Stimulated activated CD4-positive, alpha-beta T cell treated with anti-CD3 and anti-CD28 coated beads, Interleukin-15, amount 100 ng/mL, for 1 hour (primary cell): ENCODE measurements around the gene RPN1.
A peak's percentile ranks its signal among the peaks of the same experiment; 100 is the strongest.
"Not testable (repeated sequence)": the region's sequence is repeated elsewhere in the genome, so short reads cannot be mapped to it uniquely, and the experiment has no call there.

Experiments used
- DNase-seq, 2 donors: peaks; one replicate each; pipeline ENCODE4 v3.0.0-alpha.2; 2020; ENCODE audit warnings: low read depth in 1 of 2, low spot score in 1 of 2

The RPN1 gene

DNA sequence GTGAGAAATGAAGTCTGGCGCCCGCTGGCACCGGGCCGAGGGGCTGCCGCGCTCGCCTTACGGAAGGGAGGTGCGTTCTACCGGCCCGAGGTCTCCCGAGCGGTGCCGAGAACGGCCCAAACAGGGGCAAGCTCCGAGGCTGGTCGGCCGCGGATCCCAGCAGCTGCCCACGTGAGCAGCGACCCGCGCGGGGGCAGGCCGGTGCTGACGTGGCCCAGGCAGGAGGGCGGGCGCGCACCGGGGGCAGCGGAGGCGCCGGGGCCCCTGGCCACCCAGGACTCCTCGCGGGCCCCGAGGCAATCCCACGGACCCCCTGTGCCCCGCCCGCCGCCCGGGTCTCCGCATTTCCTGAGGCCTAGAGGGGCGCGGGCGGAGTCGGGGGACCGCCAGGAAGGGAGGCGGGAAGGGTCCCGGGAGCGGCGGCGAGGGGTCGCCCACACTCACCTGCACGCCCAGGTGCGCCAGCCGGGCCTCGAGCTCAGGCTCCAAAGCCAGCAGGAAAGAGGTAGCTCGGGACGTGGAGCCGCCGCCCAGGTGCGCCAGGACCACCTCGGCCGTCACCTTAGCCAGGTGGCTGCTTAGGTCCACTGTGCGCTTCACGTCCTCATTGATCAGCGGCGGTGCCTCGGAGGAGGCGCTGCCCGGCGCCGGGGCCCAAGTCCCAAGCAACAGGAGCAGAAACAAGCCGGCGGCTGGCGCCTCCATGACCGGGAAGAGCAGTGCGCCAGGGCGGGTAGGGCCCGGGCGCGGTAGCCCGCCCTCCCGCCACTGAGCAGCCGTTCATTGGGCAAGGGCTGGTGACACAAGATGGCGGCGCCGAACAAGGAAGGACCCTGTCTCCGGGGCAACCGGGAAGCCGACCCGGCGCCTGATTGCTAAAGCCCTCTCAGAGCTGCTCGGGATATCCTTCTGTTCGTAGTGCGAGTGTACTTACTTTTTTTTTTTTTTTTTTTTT lies at the start of gene RPN1:
TSS of gene RPN1 (minus strand) at position 723 of the 955 bp plus-strand sequence. CDS start at position 705, 18 bp downstream.
- peak; percentile 90 to 93 for DNase-seq

DNA sequence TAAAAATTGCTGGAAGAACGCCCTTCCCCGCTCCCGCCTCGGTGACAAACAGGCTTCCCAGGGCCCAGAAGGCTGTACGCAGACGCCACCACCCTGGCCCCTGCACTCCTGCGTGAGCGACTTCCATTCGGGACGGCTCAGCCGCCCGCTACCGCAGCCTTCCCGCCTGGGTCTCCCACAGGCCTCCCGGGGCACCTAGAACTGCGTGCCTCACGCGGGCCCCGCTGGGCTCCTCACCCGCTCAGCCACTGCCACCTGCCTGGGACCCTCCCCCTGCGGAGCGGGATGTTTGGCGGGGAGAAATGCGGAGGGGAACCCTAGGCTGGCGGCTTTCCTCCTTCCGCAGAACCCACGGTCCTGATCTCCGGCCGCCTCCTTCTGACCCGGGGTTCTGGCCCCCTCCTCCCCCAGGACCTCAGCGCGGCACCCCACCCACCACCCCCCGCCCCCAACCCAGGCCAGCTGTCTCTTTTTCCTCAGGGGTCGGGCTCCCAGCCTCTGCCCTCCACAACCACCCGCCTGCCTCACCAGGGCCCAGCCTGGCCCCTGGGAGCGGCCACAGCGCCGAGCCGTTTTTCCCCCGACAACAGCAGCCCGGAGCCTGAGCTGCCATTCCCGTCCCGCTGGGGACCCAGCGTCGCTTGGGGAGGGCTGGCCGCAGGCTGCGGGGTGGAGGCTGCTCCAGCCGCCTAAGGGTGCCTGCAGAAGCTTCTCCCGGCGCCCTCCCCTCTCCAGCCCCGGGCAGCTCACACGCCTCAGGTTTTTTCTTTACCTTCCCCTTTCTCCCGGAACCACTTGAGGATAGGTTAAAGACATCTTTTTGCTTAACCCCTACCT lies 47.8 kb upstream of the RPN1 start:
- no peak for DNase-seq

GRCh38 chr3:128697341-128697740 lies 46.7 kb upstream of the RPN1 start:
- no peak for DNase-seq

DNA sequence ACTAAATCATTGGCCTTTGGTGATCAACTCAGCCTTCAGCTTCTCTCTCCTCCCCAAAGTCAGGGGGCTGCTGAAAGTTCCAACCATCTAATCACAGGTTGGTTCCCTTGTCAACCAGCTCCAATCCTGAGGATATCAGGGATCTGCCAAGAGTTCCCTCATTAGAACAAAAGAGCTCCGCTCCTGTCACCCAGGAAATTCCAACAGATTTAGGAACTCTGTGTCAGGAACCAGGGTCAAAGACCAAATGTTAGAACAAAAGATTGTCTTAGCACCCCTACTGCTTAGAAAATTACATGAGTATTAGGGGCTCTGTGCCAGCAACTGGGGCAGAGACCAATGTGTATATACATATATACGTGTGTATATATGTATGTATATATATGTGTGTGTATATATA lies 43.1 kb upstream of the RPN1 start:
- DNase-seq = no peak

DNA sequence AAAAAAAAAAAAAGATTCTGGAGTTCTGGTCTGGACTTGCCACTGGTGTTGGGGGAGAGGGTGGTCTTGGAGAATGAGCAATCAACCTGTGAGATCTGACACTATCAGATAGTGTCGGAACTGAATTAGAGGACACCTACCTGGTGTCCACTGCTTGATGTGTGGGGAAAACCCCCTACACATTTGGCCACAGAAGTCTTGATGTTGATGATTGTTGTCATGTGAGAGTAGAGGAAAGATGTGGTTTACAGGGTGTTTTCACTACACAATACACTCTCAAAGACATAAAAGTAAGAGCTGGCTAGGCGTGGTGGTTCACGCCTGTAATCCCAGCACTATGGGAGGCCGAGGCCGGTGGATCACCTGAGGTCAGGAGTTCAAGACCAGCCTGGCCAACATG lies 38.4 kb upstream of the RPN1 start:
- DNase-seq = no peak

GRCh38 chr3:128686465-128686864 lies 35.8 kb upstream of the RPN1 start:
- DNase-seq = no peak

DNA sequence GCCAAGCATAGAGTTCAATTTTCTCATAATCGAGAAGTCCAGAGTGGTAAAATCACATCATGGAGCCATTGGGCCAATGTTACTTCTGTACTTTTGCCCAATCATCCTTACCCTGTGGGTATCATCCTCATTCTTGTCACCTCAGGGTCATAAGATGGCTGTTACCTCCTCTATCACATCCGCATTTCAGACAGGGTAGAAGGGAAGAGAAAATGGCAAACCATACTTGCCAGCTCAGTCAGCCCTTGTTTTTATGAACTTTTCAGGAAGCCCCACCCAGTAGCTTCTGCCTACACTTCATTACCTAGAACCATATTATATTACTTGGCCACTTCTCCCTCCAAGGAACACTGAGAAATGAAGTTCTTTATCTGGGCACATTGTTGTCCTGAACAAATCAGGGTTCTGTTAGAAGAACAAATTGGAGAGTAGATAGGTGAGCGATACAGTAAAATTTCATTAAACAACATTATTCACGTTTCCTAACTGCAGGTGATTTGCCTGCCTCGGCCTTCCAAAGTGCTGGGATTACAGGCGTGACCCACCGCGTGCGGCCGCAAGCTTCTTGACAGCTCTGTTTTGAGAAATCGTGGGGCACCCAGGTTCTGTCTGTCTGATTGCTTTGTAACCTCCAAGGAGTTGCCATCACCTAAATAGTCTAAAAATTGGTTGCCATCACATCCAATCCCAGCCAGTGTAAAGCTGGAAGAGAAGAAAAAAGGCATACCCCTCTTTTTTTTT lies 34.5 kb upstream of the RPN1 start:
- DNase-seq = no peak

GRCh38 chr3:128683957-128684356 lies 33.3 kb upstream of the RPN1 start:
- DNase-seq = no peak

DNA sequence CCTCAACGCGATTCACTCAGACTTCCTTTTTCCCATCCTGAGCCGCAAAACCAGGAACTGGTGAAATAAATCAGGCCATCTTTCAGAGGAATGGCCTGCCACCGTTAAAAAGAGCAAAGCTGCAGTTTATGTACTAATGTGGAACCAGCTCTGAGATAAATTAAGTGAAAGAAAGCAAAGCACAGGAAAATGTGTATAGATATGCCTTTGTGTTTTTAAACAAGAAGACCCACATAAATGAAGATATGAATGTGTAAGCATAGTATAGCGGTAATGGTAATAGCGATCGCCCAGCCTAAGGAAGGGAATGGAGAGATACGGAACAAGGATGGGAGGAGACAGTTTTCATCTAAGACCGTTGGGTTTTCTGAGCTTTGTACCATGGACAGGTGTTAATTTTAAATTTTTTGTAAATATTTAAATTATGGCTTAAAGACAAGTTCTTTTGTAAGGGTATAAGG lies 30.8 kb upstream of the RPN1 start:
- no peak for DNase-seq

DNA sequence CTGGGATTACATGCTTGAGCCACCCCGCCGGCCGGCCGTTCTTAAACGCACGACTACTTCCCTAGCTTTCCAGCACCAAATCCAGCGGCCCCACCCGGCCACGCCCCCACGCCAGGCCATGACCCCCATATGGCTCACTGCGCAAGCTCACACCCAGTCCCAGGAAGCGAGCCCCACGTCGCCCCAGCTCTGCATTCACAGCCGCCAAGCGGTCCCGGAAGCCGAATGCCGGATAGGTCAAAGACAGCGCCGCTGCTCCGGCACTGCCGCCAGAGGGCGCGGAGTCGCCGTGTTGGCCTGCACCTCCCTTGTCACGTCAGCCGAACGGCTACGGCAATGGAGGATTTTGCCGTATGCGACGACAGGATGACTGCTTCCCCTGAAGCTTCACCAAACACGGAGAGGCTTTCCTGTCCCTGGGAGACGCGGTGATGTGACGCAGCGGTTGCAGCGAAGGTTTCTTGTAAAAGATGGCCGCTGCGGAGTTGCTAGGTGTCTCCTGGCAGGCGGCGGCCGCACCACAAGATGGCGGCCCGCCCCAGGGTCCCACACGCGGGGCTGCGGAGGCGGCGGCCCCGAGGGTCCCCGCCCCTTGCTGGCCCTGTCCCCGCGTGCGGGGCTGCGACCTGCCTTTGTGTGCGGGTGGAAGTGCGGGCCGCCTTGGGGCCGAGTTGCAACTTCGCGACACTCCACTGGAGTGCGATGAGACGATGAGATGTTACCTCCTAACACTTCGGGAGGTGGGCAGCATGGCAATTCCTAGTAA lies 30.2 kb upstream of the RPN1 start:
- peak; percentile 92 to 99 for DNase-seq

- DNase-seq = no peak
Observed at GRCh38 chr3:128679338-128679737, 28.7 kb upstream of the RPN1 start.

- not testable (repeated sequence) for DNase-seq
Observed at GRCh38 chr3:128675802-128676201, 25.2 kb upstream of the RPN1 start.

DNA sequence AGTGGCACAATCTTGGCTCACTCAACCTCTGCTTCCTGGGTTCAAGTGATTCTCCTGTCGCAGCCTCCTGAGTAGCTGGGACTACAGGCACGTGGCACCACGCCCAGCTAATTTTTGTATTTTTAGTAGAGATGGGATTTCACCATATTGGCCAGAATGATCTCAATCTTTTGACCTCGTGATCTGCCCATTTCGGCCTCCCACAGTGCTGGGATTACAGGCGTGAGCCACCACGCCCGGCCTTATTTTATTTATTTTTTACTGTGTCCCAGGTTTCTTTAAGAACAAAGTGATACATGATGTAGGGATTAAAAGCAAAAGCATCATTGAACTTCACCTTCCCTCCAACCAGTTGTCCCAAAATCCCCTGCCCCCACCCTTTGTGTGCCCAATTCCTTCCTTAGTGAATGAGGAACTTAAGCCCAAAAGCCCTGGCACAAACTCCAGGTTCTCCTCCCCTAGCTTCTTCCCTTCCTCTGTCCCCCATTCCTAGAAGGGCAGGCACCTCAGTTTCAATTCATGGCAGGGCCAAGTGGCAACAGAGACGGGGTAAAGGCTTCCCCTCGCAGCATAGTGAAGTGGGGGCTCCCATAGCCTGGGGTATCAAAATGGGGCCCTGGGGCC lies 23.7 kb upstream of the RPN1 start:
- DNase-seq = no peak

GRCh38 chr3:128667641-128668040 lies 17.0 kb upstream of the RPN1 start:
- DNase-seq = no peak

- DNase-seq = no peak
Observed at GRCh38 chr3:128665362-128666021, 14.9 kb upstream of the RPN1 start.

GRCh38 chr3:128663151-128663550 lies 12.5 kb upstream of the RPN1 start:
- no peak for DNase-seq

DNA sequence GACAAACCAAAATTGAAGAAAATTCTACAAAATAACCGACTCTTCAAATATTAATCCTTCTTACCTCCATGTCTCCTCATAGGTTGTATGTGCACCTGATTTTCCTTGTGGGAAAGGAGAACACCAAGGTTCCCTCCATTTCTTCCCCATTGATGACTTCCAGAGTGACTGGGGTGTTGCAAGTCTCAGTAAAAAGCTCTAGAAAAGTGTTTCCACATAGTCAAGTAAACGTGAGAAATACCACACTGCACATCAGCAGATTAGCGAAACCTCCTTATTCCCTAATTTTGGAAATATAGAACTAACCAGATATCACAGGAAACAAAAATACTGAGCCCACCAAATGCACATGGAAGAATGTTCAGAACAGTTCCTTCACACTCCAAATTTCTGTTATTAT lies 4.9 kb upstream of the RPN1 start:
- DNase-seq = no peak

DNA sequence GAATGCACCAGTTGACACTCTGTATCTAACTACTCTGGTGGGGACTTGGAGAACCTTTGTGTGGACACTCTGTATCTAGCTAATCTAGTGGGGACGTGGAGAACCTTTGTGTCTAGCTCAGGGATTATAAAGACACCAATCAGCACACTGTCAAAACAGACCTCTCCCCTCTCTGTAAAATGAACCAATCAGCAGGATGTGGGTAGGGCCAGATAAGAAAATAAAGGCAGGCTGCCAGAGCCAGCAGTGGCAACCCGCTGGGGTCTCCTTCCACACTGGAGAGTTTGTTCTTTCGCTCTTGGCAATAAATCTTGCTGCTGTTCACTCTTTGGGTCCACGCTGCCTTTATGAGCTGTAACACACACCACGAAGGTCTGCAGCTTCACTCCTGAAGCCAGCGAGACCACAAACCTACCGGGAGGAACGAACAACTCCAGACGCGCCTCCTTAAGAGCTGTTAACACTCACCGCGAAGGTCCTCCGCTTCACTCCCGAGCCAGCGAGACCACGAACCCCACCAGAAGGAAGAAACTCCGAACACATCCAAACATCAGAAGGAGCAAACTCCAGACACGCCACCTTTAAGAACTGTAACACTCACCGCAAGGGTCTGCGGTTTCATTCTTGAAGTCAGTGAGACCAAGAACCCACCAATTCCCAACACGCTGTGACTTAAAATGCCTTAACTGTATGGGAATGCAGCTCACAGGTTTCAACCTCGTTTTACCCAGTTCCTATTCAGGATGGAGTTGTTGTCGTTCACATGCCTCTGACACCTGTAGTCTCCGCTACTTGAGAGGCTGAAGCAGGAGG lies 3.6 kb upstream of the RPN1 start:
- DNase-seq = not testable (repeated sequence)
